Cerebellar nuclear complex (tissue), 1 donor: ENCODE results near the gene C16orf95.
"Not testable (repeated sequence)": the region's sequence is repeated elsewhere in the genome, so short reads cannot be mapped to it uniquely, and the experiment has no call there.

Experiments
- DNase-seq, 2 experiments: peaks; one replicate each; lab custom pipeline; 2025; lab: John Stamatoyannopoulos, UW

C16orf95 gene

GRCh38 chr16:87316923-87317749, at the start of gene C16orf95:
TSS of gene C16orf95 (minus strand) at chr16:87317392. CDS start at chr16:87317242, 150 bp downstream.
- peak; percentile 52 to 89 for DNase-seq

GRCh38 chr16:87366930-87367329, 49.7 kb upstream of the C16orf95 start:
- no peak for DNase-seq

- DNase-seq = no peak
Measured at GRCh38 chr16:87366288-87366687, 49.1 kb upstream of the C16orf95 start.

GRCh38 chr16:87365021-87365713, 48.0 kb upstream of the C16orf95 start:
- no peak for DNase-seq

GRCh38 chr16:87363771-87364455, 46.7 kb upstream of the C16orf95 start:
- peak; percentile 71 to 97 for DNase-seq

GRCh38 chr16:87362828-87363559, 45.8 kb upstream of the C16orf95 start:
- DNase-seq = not testable (repeated sequence)

GRCh38 chr16:87361916-87362619, 44.9 kb upstream of the C16orf95 start:
- DNase-seq = no peak

GRCh38 chr16:87360862-87361610, 43.8 kb upstream of the C16orf95 start:
- DNase-seq = no peak

- DNase-seq = no peak
Measured at GRCh38 chr16:87359121-87359520, 41.9 kb upstream of the C16orf95 start.

- no peak for DNase-seq
Measured at GRCh38 chr16:87358696-87359095, 41.5 kb upstream of the C16orf95 start.

GRCh38 chr16:87358250-87358649, 41.1 kb upstream of the C16orf95 start:
- DNase-seq = peak; percentile 67 to 93

GRCh38 chr16:87356491-87356853, 39.3 kb upstream of the C16orf95 start:
- no peak for DNase-seq

GRCh38 chr16:87353613-87354012, 36.4 kb upstream of the C16orf95 start:
- DNase-seq = no peak

- no peak for DNase-seq
Measured at GRCh38 chr16:87352818-87353217, 35.6 kb upstream of the C16orf95 start.

GRCh38 chr16:87351320-87351698, 34.1 kb upstream of the C16orf95 start:
- peak in 1 of 2 experiments; percentile 27 for DNase-seq

- no peak for DNase-seq
Measured at GRCh38 chr16:87350681-87351319, 33.6 kb upstream of the C16orf95 start.

- no peak for DNase-seq
Measured at GRCh38 chr16:87350031-87350430, 32.8 kb upstream of the C16orf95 start.

GRCh38 chr16:87348616-87349157, 31.5 kb upstream of the C16orf95 start:
- DNase-seq = no peak

- no peak for DNase-seq
Measured at GRCh38 chr16:87347932-87348615, 30.9 kb upstream of the C16orf95 start.
